AG20443 (cell line): Measurements from ENCODE around the gene GALNT12.

Experiments used
- DNase-seq: peaks from one replicate; pipeline ENCODE4 v3.0.0; 2012; ENCODE audit warnings: low spot score, mixed read lengths

GALNT12 gene

DNA sequence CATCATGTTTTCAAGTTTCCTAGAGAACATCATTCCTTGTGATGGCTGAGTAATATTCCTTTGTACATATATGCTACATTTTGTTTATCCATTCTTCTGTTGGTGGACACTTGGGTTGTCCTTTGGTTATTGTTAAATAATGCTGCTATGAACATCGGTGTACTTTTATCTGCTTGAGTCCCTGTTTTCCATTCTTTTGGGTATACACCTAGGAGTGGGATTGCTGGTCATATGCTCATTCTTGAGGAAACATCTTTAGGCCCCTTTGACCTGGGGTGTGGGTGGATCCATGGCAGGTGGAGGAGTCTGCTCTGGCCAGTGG lies 25.3 kb downstream of the GALNT12 start:
- no peak for DNase-seq

- DNase-seq: no peak
Measured at GRCh38 chr9:98833090-98833956, 25.9 kb downstream of the GALNT12 start.

GRCh38 chr9:98834386-98834785 lies 26.9 kb downstream of the GALNT12 start:
- DNase-seq: no peak

GRCh38 chr9:98836206-98836605 lies 28.7 kb downstream of the GALNT12 start:
- DNase-seq: peak; percentile 36

- no peak for DNase-seq
Measured at GRCh38 chr9:98837516-98837915, 30.0 kb downstream of the GALNT12 start.

DNA sequence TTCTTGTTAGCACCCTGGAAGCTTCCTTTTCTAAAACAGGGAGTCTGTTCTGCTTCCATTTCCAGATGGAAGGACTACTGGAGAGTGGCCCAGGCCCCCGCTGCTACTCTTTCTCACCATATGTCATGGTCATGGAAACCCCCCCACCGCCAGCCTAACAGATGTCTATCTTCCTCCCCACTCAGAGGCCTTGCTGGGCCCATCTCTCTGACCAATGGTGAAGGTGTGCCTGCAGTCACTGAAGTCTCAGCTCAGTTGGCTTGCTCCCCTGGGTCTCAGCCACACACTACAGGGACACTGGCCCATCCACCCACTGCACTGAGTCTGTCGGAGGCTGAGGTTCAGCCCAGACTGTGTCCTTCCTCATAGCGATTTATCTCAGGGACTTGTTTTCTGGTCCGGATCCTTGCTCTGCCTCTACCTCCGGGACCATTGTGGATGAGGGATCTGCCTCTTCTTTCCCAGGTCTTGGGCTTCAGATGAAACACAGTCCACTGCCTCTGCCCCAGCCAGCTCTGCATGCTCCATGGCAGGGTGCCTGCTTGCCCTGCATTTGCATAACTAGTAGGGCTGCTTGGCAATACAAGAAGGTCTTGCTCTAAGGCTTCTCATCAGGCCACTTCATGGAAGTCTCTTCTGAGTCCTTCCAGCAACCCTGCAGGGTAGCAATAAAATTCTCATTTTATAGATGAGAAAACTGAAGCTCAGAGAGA lies 30.8 kb downstream of the GALNT12 start:
- no peak for DNase-seq

GRCh38 chr9:98838868-98839565 lies 31.5 kb downstream of the GALNT12 start:
- DNase-seq: no peak

DNA sequence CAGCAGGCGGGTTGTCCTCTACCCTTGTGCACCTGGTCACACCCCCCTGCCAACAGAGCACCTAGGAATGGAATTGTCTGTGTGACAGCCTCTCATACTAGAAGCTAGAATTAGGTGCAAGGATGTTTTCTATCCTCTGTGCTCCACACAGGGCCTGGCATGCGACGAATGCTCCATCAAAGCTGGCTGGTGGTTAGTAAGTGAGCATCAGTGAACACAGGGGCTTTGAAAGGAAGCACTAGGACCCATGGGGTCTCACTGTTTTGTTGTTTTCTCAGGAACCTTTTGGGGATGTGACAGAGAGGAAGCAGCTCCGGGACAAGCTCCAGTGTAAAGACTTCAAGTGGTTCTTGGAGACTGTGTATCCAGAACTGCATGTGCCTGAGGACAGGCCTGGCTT lies 32.3 kb downstream of the GALNT12 start:
- no peak for DNase-seq

- DNase-seq: no peak
Measured at GRCh38 chr9:98842510-98842909, 35.0 kb downstream of the GALNT12 start.

DNA sequence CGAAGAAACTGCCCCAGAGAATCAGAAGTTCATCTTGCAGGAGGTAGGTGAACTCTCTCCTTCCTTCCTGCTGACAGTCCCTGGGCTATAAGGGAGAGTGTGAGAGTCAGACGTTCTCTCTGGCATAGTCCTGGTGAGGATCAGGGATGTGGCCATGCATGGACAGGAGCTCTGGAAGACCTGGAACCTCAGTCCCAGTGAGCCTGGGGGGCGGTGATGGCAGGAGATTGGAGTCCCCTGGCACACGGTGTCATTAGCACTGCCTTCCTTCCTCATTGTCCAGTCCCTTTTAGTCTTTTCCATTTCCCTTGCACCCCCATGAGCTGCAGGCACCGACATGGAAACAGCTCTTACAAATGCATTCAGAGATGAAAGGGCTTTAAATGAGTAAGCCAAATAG lies 38.6 kb downstream of the GALNT12 start:
- no peak for DNase-seq

DNA sequence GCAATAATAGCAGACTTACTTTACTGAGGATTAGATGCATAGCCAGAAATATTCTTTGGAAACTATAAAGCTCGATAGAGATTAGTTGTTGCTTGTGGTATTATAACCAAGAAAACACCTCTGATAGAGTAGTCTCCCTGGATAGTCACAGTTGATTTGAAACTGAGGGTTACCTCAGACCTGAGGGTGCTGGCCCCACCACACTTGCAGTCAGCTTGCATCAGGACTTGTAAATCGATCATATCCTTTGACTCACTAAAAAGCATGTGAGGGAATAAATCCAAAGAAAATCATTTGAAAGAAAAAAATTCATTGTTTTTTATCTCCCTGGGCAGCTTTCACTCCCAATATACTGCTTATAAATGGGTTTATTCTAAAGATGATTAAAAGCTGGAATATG lies 39.4 kb downstream of the GALNT12 start:
- DNase-seq: no peak

- DNase-seq: peak; percentile 92
Measured at GRCh38 chr9:98848450-98849149, 41.1 kb downstream of the GALNT12 start.

GRCh38 chr9:98849563-98849962 lies 42.1 kb downstream of the GALNT12 start:
- no peak for DNase-seq

DNA sequence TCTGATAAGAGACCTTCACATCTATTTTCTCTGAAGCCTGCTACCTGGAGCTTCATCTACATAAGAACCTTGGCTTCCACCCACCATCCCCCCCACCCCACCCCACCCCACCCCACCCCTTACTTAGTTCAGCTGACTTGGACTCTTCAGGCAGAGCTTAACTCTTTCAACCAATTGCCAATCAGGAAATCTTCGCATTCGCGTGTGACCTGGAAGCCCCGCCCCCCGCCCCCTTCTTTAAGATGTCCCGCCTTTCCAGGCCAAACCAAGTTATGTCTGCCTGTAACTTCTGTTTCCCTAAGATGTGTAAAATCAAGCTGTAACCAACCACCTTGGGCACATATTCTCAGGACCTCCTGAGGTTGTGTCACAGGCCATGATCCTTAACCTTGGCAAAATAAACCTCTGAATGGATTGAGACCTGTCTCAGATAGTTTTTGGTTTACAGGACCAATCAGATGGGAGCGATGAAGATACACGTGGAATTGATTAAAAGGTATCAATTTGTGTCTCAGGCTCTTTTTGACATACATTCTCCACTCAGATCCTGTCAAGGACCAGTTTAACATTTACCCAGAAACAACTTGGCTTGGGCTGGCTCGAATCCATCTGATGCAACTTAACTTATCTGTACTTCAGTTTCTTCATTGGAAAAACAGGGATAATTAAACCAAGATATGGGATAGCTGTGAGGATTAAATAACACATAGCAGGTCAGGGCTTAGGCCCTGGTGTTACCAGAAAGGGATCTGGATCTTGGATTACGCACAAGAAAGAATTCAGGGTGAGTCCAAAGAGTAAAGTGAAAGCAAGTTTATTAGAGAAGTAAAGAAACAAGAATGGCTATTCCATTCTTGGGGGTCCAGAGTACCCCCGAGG lies 43.6 kb downstream of the GALNT12 start:
- DNase-seq: no peak

- DNase-seq: no peak
Measured at GRCh38 chr9:98851730-98852459, 44.4 kb downstream of the GALNT12 start.

DNA sequence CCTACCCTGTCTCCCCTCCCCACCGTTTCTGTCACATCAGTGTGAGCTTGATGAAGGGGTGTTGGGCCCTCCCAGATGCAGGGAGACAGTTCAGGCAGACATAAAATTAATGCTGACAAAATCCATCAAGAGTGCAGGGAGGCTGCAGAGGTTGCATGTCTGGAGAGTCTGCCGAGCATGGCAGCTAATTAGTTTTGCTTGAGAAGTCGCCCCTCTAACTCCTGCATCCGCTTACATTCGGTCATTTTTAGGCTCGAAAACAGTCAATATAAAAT lies 44.9 kb downstream of the GALNT12 start:
- no peak for DNase-seq

GRCh38 chr9:98852961-98853360 lies 45.5 kb downstream of the GALNT12 start:
- DNase-seq: no peak

DNA sequence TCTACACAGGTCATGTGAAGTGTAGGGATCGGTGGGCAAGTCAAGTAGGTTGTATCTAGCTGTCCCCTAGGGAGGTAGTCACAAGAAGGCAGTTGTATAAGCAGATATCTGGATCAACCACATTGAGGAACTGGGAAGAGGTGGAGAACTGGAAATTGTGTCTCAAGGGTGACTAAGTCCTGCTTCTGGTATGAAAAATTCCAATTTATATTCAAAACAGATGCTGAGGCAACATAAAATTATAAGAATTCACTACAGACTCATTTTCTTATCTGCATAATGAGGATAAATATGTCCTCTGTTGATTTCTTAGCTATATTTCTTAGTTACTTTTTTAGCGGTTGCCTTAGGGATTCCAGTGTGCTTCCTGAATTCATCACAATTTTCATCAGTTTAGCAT lies 46.8 kb downstream of the GALNT12 start:
- DNase-seq: peak; percentile 75

DNA sequence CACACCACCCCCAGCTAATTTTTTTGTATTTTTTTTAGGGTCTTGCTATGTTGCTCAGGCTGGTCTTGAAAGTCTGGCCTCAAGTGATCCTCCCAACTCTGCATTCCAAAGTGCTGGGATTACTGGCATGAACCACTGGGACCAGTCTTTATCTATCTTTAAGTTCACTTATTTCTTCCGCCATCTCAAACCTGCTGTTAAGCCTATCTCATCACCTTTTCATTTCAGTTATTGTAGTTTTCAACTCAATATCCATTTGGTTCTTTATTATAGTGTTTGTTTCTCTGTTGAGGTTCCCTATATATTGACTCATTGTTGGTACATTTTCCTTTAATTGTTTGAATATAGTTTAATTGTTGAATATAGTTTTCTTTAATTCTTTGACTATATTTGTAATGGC lies 48.1 kb downstream of the GALNT12 start:
- DNase-seq: no peak

- DNase-seq: no peak
Measured at GRCh38 chr9:98856982-98857381, 49.5 kb downstream of the GALNT12 start.

GRCh38 chr9:98859941-98860340 lies 52.5 kb downstream of the GALNT12 start:
- DNase-seq: no peak
